BE2C (cell line): ENCODE measurements around the gene ABR.

ENCODE experiments used
- DNase-seq: peaks from one replicate; pipeline ENCODE4 v3.0.0-alpha.2; 2020
- H3K27me3 ChIP-seq: fragments of 250-450 bp; sonication (Bioruptor Pico); 2 replicates; pipeline ENCODE4 v1.5.1; 2020; ENCODE audit warnings: mild to moderate bottlenecking
- H3K36me3 ChIP-seq: fragments of 250-450 bp; sonication (Bioruptor Pico); 2 replicates; pipeline ENCODE4 v1.5.1; 2020; ENCODE audit warnings: mild to moderate bottlenecking
- H3K4me1 ChIP-seq: fragments of 250-450 bp; sonication (Bioruptor Pico); 2 replicates; pipeline ENCODE4 v1.5.1; 2020
- H3K4me3 ChIP-seq: 2 replicates; pipeline ENCODE4 v1.5.1; 2011; ENCODE audit warnings: low read depth, low read length
- H3K9me3 ChIP-seq: fragments of 250-450 bp; sonication (Bioruptor Pico); 2 replicates; pipeline ENCODE4 v1.5.1; 2020
- CTCF ChIP-seq: IDR thresholded peaks from 2 replicates; pipeline ENCODE4 v1.5.1; 2012; ENCODE audit warnings: mild to moderate bottlenecking, low read depth, low read length

ABR gene

GRCh38 chr17:957856-958421 is 221.8 kb downstream of the ABR start:
- Histone ChIP-seq H3K4me3 (no peak overlapping the region), H3K27me3 (peaks cover 14% of the 10 kb centered on the region), H3K9me3 (no peaks in the 10 kb centered on the region), H3K36me3 (no peaks in the 10 kb centered on the region), H3K4me1 (no peaks in the 10 kb centered on the region)
- no peak for TF ChIP-seq CTCF
- no peak for DNase-seq

- Histone ChIP-seq H3K4me3 (no peak overlapping the region), H3K4me1 (no peaks in the 10 kb centered on the region), H3K36me3 (no peaks in the 10 kb centered on the region), H3K27me3 (peaks cover 7% of the 10 kb centered on the region), H3K9me3 (no peaks in the 10 kb centered on the region)
- DNase-seq, result no peak
- no peak for TF ChIP-seq CTCF
These were observed 222.9 kb downstream of the ABR start for GRCh38 chr17:956905-957304.

DNA sequence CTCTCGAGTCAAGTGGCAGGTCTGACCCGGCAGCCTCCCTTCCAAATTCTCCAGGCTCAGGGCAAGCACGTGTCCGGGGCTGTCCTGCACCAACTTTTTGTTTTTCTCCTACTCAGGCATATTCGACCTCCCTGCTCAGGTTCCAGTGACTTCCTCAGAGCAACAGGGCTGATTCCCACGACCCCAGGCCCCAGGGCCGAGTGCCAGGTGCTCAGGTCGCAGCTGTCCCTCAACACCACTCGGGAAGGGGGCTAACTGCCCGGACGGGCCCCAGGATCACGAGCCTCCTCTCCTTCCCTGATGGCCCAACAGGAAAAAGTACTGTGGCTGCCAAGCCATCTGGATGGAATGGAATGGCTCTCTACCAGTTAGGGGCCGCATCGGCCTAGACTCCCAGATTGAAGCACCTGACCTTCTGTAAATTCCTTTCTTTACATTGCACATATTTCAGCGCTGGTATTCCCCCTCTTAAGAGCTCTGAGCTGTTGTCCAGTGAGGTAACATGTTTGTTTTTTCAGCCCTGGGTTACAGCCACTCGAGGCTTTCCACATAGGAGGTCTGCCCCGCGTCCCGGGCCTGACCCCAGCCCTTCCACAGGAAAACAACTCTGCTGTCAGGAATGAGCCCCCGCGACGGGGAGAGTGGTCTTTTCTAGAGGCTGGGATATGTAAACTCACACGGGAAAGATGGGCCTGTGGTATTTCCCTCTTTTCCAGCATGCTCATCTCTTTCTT is 225.2 kb downstream of the ABR start:
- H3K27me3 ChIP-seq, result peaks cover 13% of the 10 kb centered on the region
- TF ChIP-seq CTCF, result no peak
- H3K36me3 ChIP-seq, result no peaks in the 10 kb centered on the region
- no peaks in the 10 kb centered on the region for H3K9me3 ChIP-seq
- no peaks in the 10 kb centered on the region for H3K4me1 ChIP-seq
- H3K4me3 ChIP-seq, result no peak overlapping the region
- no peak for DNase-seq

DNA sequence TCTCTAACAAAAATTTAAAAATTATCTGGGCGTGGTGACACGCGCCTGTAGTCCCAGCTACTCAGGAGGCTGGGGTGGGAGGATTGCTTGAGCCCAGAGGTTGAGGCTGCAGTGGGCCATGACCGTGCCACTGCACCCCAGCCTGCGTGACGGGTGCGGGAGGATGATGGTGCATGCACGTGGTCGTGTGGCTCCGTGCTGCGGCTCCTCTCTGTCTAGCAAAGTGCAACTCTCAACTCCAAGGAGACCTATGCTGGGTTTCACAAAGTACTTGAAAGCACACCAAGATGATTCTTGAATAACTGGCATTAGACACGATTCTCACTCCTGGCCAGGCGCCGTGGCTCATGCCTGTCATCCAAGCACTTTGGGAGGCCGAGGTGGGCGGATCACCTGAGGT is 226.0 kb downstream of the ABR start:
- DNase-seq, result no peak
- no peak for TF ChIP-seq CTCF

More for the DNA sequence above, 226.0 kb downstream of the ABR start:
- H3K36me3 ChIP-seq, result no peaks in the 10 kb centered on the region
- H3K4me1 ChIP-seq, result no peaks in the 10 kb centered on the region
- H3K27me3 ChIP-seq, result peaks cover 13% of the 10 kb centered on the region
- H3K9me3 ChIP-seq, result no peaks in the 10 kb centered on the region
- no peak overlapping the region for H3K4me3 ChIP-seq
